Right lobe of liver (tissue), 6 donors: ENCODE measurements around the gene GJA4. TPM values are rescaled to one million over a fixed set of nuclear protein-coding genes. Genes with fewer than 3 reads are reported as not detected.

Source experiments
- ATAC-seq, 4 donors: fragments of 200-7000 bp; cut with Tn5 transposase; one replicate each; pipeline ENCODE4 v1.9.1; 2020; ENCODE audit warnings: mild to moderate bottlenecking in 4 of 4, moderate library complexity in 4 of 4
- DNase-seq, 3 donors: peaks; one replicate each; pipeline ENCODE4 v3.0.0-alpha.2; 2020
- H3K27ac ChIP-seq, 3 donors: fragments of 200-600 bp; one replicate each; pipeline ENCODE4 v1.8.0; 2022
- H3K27me3 ChIP-seq, 2 donors: fragments of 200-600 bp; one replicate each; pipeline ENCODE4 v1.8.0; 2022
- H3K36me3 ChIP-seq, 4 donors: fragments of 200-600 bp; sonication (generic) in 1 of 4; one replicate each; pipeline versions ENCODE4 v1.5.1 to v1.8.0; 2017 to 2022; ENCODE audit warnings: control low read depth in 1 of 4
- H3K4me1 ChIP-seq, 4 donors: fragments of 200-600 bp; sonication (generic) in 1 of 4; one replicate each; pipeline versions ENCODE4 v1.5.1 to v1.8.0; 2017 to 2022; ENCODE audit warnings: control low read depth in 1 of 4
- H3K4me3 ChIP-seq, 3 donors: fragments of 200-600 bp; one replicate each; pipeline ENCODE4 v1.8.0; 2022
- H3K9me3 ChIP-seq, 4 donors: fragments of 200-600 bp; sonication (generic) in 1 of 4; one replicate each; pipeline versions ENCODE4 v1.5.1 to v1.8.0; 2017 to 2022; ENCODE audit warnings: control low read depth in 1 of 4
- POLR2A ChIP-seq: fragments of 450-650 bp; IDR thresholded peaks from one replicate; pipeline ENCODE4 v1.6.1; 2017; ENCODE audit warnings: antibody characterized with exemption, mild to moderate bottlenecking
- WGBS: methylation state at CpG from one replicate; pipeline ENCODE4 v1.1.6; 2018; ENCODE audit warnings: low coverage, low lambda C conversion rate; ENCODE audit not compliant: insufficient coverage; ENCODE audit errors: missing lambda C conversion rate; 5-methylcytosine and 5-hydroxymethylcytosine counted together
- intact Hi-C, 2 donors: fragments of 100-400 bp; cut with DNase I; formaldehyde crosslinking; loops; one replicate each; pipeline versions ENCODE4 v1.11.2 to v1.14.1; 2022
- total RNA-seq, 6 experiments: library from RNA; depleted of rRNA in 2 of 6; stranded (reverse); fragments of >200 nt in 2 of 6; fragmentation: NEBNext Ultra II Directional in 3 of 6; extraction: Animal tissue kit (Norgen Biotek cat#: 25700) in 3 of 6; gene quantifications; one replicate each; pipeline versions ENCODE4 v1.1.0 to v1.2.4, GENCODE V29; 2016 to 2023
- TF ChIP-seq, protein P1 (sequence below), 4 donors: fragments of 200-600 bp in 3 of 4; fragments of 450-650 bp in 1 of 4; IDR thresholded peaks; one replicate each; pipeline versions ENCODE4 v1.5.1 to v1.8.0; 2016 to 2022; ENCODE audit warnings: antibody characterized with exemption in 4 of 4, mild to moderate bottlenecking in 2 of 4
- donor health status: DM: no; HTN: yes; CAD: no.
- donor health status: DM: no; HTN: no; CAD: no.
- donor health status: DM: no; HTN: no; CAD: no.
- donor health status: DM: no; HTN: yes; CAD: no.
- donor health status: DM: no; HTN: yes; CAD: no.

The GJA4 gene
- total RNA-seq, 6 experiments from 2014 or later = 4.3 to 21.8 (median 7.6) TPM

DNA sequence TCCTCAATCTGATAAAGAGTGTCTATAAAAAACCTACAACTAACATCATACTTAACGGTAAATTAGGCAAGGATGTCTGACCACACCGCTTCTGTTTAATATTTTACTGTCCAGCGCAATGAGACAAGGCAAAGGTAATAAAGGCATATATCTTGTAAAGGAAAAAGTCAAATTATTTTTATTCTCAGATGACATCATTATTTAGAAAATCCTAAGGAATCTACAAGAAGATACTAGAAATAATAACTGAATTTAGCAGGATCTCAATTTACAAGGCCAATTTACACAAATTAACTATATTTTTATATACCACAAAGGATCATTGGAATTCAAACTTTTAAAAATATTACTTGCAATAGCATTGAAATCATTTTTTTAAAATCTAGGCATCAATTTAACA lies 29.4 kb downstream of the GJA4 start:
- Histone ChIP-seq H3K4me1 (peaks cover 0 to 20% (median 9%) of the 10 kb centered on the region in 4 donors), H3K9me3 (no peaks in the 10 kb centered on the region), H3K27me3 (no peaks in the 10 kb centered on the region), H3K27ac (no peak overlapping the region), H3K36me3 (peaks cover 0 to 2% (median 0%) of the 10 kb centered on the region in 4 donors), H3K4me3 (no peak overlapping the region)
- DNase-seq (no peak), ATAC-seq (no peak)
- intact Hi-C loops = no loop called here
- TF ChIP-seq POLR2A = no peak
- TF ChIP-seq, protein P1, sequence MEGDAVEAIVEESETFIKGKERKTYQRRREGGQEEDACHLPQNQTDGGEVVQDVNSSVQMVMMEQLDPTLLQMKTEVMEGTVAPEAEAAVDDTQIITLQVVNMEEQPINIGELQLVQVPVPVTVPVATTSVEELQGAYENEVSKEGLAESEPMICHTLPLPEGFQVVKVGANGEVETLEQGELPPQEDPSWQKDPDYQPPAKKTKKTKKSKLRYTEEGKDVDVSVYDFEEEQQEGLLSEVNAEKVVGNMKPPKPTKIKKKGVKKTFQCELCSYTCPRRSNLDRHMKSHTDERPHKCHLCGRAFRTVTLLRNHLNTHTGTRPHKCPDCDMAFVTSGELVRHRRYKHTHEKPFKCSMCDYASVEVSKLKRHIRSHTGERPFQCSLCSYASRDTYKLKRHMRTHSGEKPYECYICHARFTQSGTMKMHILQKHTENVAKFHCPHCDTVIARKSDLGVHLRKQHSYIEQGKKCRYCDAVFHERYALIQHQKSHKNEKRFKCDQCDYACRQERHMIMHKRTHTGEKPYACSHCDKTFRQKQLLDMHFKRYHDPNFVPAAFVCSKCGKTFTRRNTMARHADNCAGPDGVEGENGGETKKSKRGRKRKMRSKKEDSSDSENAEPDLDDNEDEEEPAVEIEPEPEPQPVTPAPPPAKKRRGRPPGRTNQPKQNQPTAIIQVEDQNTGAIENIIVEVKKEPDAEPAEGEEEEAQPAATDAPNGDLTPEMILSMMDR (IDR thresholded peaks at IDR 0.05) = no peak
- 67% methylated on average over 3 of the region's 3 CpGs for WGBS

DNA sequence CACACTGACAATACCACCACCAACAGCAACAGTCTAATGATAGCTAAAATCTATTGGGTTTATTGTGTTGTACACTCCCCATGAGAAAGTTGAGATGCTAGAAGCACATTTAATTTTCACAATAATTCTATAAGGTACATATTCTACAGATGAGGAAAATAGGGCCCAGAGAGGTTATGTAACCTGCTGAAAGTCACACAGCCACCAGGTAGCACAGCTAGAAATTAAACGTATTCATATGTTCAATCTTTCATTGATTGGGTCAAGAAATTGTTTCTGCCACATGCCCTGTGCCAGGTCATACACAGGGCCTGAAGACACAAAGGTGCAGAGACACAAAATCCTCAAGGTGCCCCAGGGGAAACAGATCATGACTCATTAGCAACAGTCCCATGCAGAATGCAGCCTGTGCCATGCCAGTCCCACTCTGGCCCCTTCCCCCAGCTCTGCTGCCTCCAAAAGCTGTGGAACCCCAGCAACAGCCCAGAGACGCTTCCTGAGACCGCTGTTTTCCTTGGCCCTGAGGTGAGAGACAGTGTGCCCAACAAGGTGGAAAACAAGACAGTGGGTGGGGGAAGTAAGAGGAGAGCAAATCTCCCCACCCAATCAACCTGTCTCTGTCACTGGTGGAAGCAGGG lies 32.1 kb downstream of the GJA4 start:
- peak overlapping the region in 2 of 3 donors; percentile 34 to 90 for H3K27ac ChIP-seq
- no peaks in the 10 kb centered on the region for H3K27me3 ChIP-seq
- peaks cover 0 to 2% (median 0%) of the 10 kb centered on the region in 4 donors for H3K36me3 ChIP-seq
- ATAC-seq (peak in 2 of 4 donors; percentile 6 to 15), DNase-seq (no peak)
- peak overlapping the region in 1 of 3 donors; percentile 16 for H3K4me3 ChIP-seq
- no peaks in the 10 kb centered on the region for H3K9me3 ChIP-seq
- intact Hi-C loops = no loop called here
- 49% methylated on average over 2 of the region's 3 CpGs for WGBS
- no peak for TF ChIP-seq POLR2A
- TF ChIP-seq, protein P1 (IDR thresholded peaks at IDR 0.05) = no peak
- peaks cover 0 to 20% (median 9%) of the 10 kb centered on the region in 4 donors for H3K4me1 ChIP-seq

DNA sequence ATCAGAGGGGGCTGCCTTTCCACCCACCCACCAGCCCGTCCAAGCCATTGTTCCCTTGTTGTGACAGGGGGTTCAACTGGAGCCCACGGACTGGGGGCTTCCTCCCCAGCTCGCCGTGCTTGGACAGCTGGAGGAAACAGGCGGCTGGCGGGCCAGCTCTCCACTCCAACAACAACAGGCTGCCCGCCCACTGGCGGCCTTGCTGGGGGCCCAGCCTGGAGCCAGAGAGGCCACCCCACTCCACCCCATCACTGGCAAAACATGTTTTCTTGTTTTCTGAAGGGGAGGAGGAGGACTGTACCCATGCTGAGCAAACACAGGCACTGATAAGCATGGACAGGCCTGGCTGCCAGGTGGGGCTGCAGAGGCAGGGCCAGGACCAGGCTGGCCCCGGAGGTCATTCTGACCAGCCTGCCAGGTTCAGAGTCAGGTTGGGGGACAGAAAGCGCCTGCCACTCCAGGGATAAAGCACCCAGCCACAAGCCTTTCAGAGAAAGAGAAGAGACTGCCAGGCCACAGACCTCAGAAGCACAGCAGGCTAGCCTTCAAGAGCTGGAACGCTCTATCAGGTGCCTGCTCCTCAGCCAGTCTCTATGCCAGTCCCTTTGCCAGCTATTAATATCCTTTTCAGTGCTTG lies 32.8 kb downstream of the GJA4 start:
- Histone ChIP-seq H3K27me3 (no peaks in the 10 kb centered on the region), H3K4me3 (peak overlapping the region in 1 of 3 donors; percentile 16), H3K9me3 (no peaks in the 10 kb centered on the region), H3K27ac (peak overlapping the region in 2 of 3 donors; percentile 34 to 90), H3K4me1 (peaks cover 0 to 20% (median 9%) of the 10 kb centered on the region in 4 donors), H3K36me3 (peaks cover 0 to 2% (median 0%) of the 10 kb centered on the region in 4 donors)
- WGBS = 28% methylated on average over 2 of the region's 11 CpGs
- intact Hi-C loops = no loop called here
- TF ChIP-seq POLR2A = no peak
- TF ChIP-seq, protein P1 (IDR thresholded peaks at IDR 0.05) = no peak
- DNase-seq = peak; percentile 71 to 89 (median 86)
- ATAC-seq = peak; percentile 96 to 99 (median 97)

DNA sequence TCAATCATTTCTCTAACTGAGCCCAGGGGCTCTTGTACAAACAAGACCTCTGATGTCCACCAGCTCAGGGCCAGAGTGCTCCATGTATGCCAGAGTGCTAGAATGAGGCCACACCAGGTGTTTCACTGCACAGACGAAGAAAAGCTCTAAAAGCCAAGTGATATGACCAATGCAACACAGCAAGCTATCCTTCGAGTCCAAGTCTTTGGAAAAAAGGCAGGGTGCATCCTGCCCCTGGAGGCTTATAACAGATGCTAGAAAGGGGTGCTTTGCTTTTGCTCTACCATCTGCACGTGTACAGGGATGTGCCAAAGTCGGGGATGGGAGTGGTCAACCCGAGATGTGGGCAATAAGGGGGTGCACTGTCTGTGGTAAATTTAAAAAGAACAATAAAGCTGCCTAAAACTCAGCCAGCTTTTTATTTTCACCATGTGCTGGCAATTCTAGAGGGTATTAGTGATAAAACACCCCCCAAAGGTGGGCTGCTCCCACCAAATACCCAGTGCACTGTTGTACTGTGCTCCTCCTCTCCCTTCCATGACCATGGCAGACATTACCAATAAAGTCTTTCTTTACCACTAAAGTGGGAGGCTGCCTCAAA lies 34.6 kb downstream of the GJA4 start:
- no peak for TF ChIP-seq POLR2A
- TF ChIP-seq, protein P1 (IDR thresholded peaks at IDR 0.05) = no peak
- Histone ChIP-seq H3K27me3 (no peaks in the 10 kb centered on the region), H3K27ac (no peak overlapping the region), H3K4me1 (peaks cover 0 to 18% (median 7%) of the 10 kb centered on the region in 4 donors), H3K4me3 (no peak overlapping the region), H3K9me3 (no peaks in the 10 kb centered on the region), H3K36me3 (no peaks in the 10 kb centered on the region)
- no peak for DNase-seq
- intact Hi-C loops = no loop called here
- ATAC-seq = no peak
- WGBS = 57% methylated on average over 3 of the region's 5 CpGs
